Uterus (tissue), 2 donors: Measurements from ENCODE around the gene SRCIN1.

Source experiments
- POLR2A ChIP-seq, 2 donors: fragments of 450-650 bp; IDR thresholded peaks; one replicate each; pipeline ENCODE4 v1.6.1; 2016; ENCODE audit warnings: antibody characterized with exemption in 2 of 2, mild to moderate bottlenecking in 1 of 2, moderate library complexity in 1 of 2
- TF ChIP-seq, protein P1 (sequence below), 4 experiments: fragments of 200-600 bp in 2 of 4; fragments of 450-650 bp in 2 of 4; sonication (generic) in 2 of 4; IDR thresholded peaks; one replicate each; pipeline ENCODE4 v1.5.1; 2016 to 2019; ENCODE audit warnings: antibody characterized with exemption in 4 of 4, mild to moderate bottlenecking in 2 of 4, moderate library complexity in 1 of 4

DNA sequence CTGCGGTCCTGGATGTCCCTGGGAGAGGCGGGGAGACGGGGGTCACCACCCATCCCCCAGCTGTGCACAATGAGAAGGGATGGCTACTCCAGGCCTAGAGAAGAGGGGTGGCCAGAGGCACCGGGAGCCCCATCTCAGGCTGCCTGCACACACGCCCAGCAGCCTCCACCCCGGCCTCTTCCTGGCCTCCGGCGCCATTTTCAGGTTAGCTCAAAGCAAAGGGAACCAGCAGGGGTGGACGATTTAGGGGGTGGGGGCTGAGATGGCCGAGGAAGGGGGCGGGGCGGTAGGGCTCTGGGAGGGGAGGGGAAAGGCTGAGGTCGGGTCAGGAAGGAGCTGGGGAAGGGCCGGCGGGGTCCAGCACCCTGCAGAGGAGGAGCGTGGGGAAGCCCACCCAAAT lies 42.8 kb downstream of the SRCIN1 start:
- TF ChIP-seq, protein P1, sequence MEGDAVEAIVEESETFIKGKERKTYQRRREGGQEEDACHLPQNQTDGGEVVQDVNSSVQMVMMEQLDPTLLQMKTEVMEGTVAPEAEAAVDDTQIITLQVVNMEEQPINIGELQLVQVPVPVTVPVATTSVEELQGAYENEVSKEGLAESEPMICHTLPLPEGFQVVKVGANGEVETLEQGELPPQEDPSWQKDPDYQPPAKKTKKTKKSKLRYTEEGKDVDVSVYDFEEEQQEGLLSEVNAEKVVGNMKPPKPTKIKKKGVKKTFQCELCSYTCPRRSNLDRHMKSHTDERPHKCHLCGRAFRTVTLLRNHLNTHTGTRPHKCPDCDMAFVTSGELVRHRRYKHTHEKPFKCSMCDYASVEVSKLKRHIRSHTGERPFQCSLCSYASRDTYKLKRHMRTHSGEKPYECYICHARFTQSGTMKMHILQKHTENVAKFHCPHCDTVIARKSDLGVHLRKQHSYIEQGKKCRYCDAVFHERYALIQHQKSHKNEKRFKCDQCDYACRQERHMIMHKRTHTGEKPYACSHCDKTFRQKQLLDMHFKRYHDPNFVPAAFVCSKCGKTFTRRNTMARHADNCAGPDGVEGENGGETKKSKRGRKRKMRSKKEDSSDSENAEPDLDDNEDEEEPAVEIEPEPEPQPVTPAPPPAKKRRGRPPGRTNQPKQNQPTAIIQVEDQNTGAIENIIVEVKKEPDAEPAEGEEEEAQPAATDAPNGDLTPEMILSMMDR (IDR thresholded peaks at IDR 0.05): no peak
- TF ChIP-seq POLR2A (IDR thresholded peaks at IDR 0.05): no peak
